ENCODE measurements around the gene RASL11B. TPM values are rescaled to one million over a fixed set of nuclear protein-coding genes. Genes with fewer than 3 reads are reported as not detected.

Gene RASL11B
- total and polyA plus RNA-seq, 9 donors = 15.3 to 166 (median 62.5) TPM

DNA sequence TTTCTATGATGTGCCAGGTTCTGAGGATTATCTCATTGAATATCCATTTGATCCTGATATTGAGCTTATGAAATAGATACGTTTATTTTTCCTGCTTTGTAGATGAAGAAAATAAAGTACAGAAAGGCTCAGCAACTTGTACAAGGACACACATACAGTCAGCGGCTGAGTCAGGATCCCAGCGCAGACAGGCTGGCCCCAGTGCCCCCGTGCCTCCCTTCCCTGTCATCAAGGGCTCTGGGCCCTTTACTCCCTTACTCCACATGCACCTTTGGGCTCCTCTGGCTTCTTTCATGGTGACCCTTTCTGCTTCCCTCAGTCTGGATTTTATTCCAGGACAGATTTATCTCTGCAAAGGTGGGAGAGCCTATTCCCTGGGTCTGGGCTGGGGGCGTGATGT, 12.8 kb downstream of the RASL11B start:
- Histone ChIP-seq H3K4me1 (ENCODE audit: insufficient read depth) (peaks cover 1% of the 10 kb centered on the region), H3K9me3 (no peaks in the 10 kb centered on the region), H3K36me3 (no peaks in the 10 kb centered on the region), H3K27me3 (no peaks in the 10 kb centered on the region), H3K4me3 (no peak overlapping the region), H3K27ac (no peak overlapping the region)
- 92 to 94% (median 93%) methylated on average over 5 of the region's 5 CpGs for WGBS, 3 donors
- DNase-seq = no peak
- TF ChIP-seq, protein P1, sequence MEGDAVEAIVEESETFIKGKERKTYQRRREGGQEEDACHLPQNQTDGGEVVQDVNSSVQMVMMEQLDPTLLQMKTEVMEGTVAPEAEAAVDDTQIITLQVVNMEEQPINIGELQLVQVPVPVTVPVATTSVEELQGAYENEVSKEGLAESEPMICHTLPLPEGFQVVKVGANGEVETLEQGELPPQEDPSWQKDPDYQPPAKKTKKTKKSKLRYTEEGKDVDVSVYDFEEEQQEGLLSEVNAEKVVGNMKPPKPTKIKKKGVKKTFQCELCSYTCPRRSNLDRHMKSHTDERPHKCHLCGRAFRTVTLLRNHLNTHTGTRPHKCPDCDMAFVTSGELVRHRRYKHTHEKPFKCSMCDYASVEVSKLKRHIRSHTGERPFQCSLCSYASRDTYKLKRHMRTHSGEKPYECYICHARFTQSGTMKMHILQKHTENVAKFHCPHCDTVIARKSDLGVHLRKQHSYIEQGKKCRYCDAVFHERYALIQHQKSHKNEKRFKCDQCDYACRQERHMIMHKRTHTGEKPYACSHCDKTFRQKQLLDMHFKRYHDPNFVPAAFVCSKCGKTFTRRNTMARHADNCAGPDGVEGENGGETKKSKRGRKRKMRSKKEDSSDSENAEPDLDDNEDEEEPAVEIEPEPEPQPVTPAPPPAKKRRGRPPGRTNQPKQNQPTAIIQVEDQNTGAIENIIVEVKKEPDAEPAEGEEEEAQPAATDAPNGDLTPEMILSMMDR (IDR thresholded peaks at IDR 0.05) = no peak
- TF ChIP-seq POLR2A (IDR thresholded peaks at IDR 0.05) (no peak), EP300 (IDR thresholded peaks at IDR 0.05) (no peak)
- intact Hi-C loops (cut with DNase I) = no loop called here

DNA sequence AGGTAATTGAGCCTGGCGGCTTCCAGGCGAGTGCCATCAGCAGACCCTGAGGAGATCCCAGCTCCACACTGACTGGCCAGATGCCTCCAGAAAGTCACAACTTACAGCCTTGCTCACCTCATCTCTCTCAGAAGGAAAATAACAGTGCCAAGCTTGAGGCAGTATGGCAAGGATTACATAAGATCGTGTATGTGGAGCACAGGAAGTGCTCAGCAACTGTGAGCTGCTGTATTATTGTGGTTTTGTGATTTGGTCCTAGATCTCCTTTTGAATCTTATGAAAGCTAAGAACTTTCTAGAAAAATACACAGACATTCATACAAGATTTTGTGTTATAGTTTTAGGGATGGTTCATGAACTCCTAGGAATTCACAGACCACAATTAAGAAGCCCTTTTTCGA, 14.0 kb downstream of the RASL11B start:
- Histone ChIP-seq H3K4me3 (no peak overlapping the region), H3K27ac (no peak overlapping the region), H3K27me3 (no peaks in the 10 kb centered on the region), H3K4me1 (ENCODE audit: insufficient read depth) (no peaks in the 10 kb centered on the region), H3K36me3 (no peaks in the 10 kb centered on the region), H3K9me3 (no peaks in the 10 kb centered on the region)
- WGBS, 3 donors = 92 to 97% (median 95%) methylated on average over 4 of the region's 4 CpGs
- DNase-seq = no peak
- intact Hi-C loops (cut with DNase I) = no loop called here
- TF ChIP-seq EP300 (IDR thresholded peaks at IDR 0.05) = no peak
- TF ChIP-seq, protein P1 (IDR thresholded peaks at IDR 0.05) = no peak
- no peak for TF ChIP-seq POLR2A (IDR thresholded peaks at IDR 0.05)

DNA sequence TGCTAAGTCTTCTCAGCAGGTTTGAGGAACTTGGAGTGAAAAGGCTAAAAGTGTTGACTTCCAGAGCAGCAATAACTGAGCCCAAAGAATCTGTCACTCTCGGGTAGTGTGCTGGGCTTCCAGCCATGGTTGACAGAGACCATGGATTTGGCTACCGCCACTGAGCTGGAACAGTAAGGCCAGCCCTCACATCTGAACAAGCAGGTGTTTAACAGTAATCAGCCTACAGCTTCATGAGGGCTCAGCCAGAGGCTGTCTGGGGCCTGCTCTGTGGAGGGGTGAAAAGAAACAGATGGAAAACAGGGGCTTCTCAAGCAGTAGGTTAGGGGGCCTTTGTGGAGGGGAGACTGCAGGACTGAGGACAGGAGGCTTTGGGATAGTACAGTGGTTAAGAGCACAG, 14.9 kb downstream of the RASL11B start:
- Histone ChIP-seq H3K9me3 (no peaks in the 10 kb centered on the region), H3K36me3 (no peaks in the 10 kb centered on the region), H3K27ac (no peak overlapping the region), H3K27me3 (no peaks in the 10 kb centered on the region), H3K4me3 (no peak overlapping the region), H3K4me1 (ENCODE audit: insufficient read depth) (no peaks in the 10 kb centered on the region)
- DNase-seq = no peak
- TF ChIP-seq, protein P1 (IDR thresholded peaks at IDR 0.05) = no peak
- TF ChIP-seq POLR2A (IDR thresholded peaks at IDR 0.05) (no peak), EP300 (IDR thresholded peaks at IDR 0.05) (no peak)
- 70 to 73% (median 72%) methylated on average over 2 of the region's 2 CpGs for WGBS, 3 donors
- intact Hi-C loops (cut with DNase I) = no loop called here

DNA sequence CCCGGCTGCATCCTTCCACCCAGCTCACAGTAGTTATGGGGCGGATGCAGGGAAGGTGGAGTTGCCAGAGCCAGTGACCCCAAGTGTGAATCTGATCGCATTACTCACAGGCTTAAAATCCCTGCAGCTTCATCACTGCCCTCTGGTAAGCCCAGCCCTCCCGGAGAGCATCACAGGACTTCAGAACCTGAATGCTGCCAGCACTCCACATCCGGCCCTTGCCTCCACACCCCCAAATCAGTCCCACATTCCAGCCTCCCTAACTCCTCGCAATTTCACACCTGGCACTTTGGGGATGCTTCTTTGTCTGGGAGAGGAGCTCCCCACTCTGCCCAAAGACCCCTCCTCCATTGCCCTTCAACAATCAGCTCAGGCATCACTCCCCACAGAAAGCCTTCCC, 15.6 kb downstream of the RASL11B start:
- no peaks in the 10 kb centered on the region for H3K4me1 ChIP-seq (ENCODE audit: insufficient read depth)
- no peak for DNase-seq
- H3K9me3 ChIP-seq = no peaks in the 10 kb centered on the region
- TF ChIP-seq POLR2A (IDR thresholded peaks at IDR 0.05) (no peak), EP300 (IDR thresholded peaks at IDR 0.05) (no peak)
- TF ChIP-seq, protein P1 (IDR thresholded peaks at IDR 0.05) = no peak
- no peaks in the 10 kb centered on the region for H3K36me3 ChIP-seq
- intact Hi-C loops (cut with DNase I) = no loop called here
- no peak overlapping the region for H3K27ac ChIP-seq
- H3K27me3 ChIP-seq = no peaks in the 10 kb centered on the region
- 93 to 98% (median 95%) methylated on average over 6 of the region's 6 CpGs for WGBS, 3 donors
- H3K4me3 ChIP-seq = no peak overlapping the region

DNA sequence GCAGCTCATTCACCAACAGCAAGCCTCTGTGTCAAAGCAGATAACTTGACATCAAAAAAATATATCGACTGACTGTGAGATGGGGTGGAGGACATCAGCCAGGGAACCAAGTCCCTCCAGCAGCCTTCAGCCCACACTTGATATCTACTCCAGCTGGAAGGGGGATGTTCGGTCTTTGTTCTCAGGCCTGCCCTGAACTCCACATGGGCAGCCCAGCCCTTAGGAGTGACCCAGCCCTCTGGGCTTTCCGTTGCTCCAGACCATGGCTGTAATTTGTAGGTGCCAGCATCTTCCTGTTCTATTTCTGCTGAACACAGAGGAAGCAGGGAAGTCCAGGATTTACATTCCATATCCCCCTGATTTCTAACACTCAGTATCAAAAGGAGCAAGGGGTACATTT, 17.4 kb downstream of the RASL11B start:
- no peaks in the 10 kb centered on the region for H3K4me1 ChIP-seq (ENCODE audit: insufficient read depth)
- WGBS, 3 donors = 64 to 75% (median 64%) methylated on average over 3 of the region's 3 CpGs
- H3K36me3 ChIP-seq = no peaks in the 10 kb centered on the region

More for the DNA sequence above, 17.4 kb downstream of the RASL11B start:
- intact Hi-C loops (cut with DNase I) = no loop called here
- H3K4me3 ChIP-seq = no peak overlapping the region
- no peak for TF ChIP-seq POLR2A (IDR thresholded peaks at IDR 0.05)
- no peak for TF ChIP-seq EP300 (IDR thresholded peaks at IDR 0.05)
- TF ChIP-seq, protein P1 (IDR thresholded peaks at IDR 0.05) = no peak
- H3K27me3 ChIP-seq = no peaks in the 10 kb centered on the region
- no peaks in the 10 kb centered on the region for H3K9me3 ChIP-seq
- H3K27ac ChIP-seq = no peak overlapping the region
- no peak for DNase-seq
